Progenitor cell of endocrine pancreas (in vitro differentiated cells): ENCODE data around the gene STXBP6. TPM values are rescaled to one million over a fixed set of nuclear protein-coding genes. Genes with fewer than 3 reads are reported as not detected.

ENCODE experiments used
- DNase-seq: peaks from one replicate; pipeline ENCODE4 v3.0.0; 2021; ENCODE audit warnings: low spot score; ENCODE audit not compliant: unreplicated experiment
- H3K27ac Mint-ChIP-seq: 2 replicates; pipeline ENCODE4 v1.8.0; 2021; ENCODE audit warnings: mild to moderate bottlenecking, moderate library complexity, mixed read lengths
- H3K27me3 Mint-ChIP-seq: 2 replicates; pipeline ENCODE4 v1.8.0; 2021; ENCODE audit warnings: mixed read lengths
- H3K36me3 Mint-ChIP-seq: 2 replicates; pipeline ENCODE4 v1.8.0; 2022; ENCODE audit warnings: mixed read lengths; ENCODE audit not compliant: insufficient read depth
- H3K4me1 Mint-ChIP-seq: 2 replicates; pipeline ENCODE4 v1.8.0; 2021; ENCODE audit warnings: low read depth, mixed read lengths
- H3K4me3 Mint-ChIP-seq: 2 replicates; pipeline ENCODE4 v1.8.0; 2021; ENCODE audit warnings: low read depth, mild to moderate bottlenecking, moderate library complexity, mixed read lengths
- H3K9me3 Mint-ChIP-seq: 2 replicates; pipeline ENCODE4 v1.8.0; 2021; ENCODE audit warnings: low read depth, mixed read lengths
- total RNA-seq: library from RNA; stranded (reverse); gene quantifications from 2 replicates; pipeline ENCODE4 v1.2.1, GENCODE V29; 2021
- TF ChIP-seq, protein P1 (sequence below): fragments of 200-600 bp; sonication (generic); IDR thresholded peaks from one replicate; pipeline ENCODE4 v1.5.0; 2021; ENCODE audit warnings: antibody characterized with exemption, mild to moderate bottlenecking; ENCODE audit not compliant: unreplicated experiment

Gene STXBP6
- total RNA-seq, 1 donor from 2014 or later, result 11.9 TPM

DNA sequence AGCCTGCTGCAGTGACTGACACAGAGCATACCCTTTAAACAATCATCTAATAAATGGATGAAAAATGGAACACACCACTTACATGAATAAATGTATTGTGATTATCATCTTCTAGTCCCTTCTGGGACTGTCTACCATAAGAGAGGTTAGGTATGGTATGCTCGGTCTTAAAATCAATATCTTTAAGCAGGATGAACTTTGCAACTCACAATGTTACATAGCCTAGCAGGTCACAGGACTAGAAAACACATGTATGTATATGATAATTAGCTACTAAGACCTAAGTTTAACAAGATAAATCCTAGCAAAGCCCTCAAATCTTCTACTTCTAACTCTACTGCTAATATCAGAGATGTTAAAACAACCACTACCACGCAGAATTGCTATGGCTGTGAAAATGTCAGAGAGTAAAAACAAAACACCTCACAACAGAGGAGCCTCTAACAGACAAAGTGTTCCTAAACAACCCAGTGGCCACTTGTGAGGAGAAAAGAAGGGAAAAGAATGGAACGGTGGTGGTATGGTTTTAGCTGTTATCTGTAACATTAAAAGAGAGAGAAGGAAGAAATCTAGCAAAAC, 139.4 kb downstream of the STXBP6 start:
- no peaks in the 10 kb centered on the region for H3K9me3 Mint-ChIP-seq
- no peak overlapping the region for H3K4me3 Mint-ChIP-seq
- TF ChIP-seq, protein P1, sequence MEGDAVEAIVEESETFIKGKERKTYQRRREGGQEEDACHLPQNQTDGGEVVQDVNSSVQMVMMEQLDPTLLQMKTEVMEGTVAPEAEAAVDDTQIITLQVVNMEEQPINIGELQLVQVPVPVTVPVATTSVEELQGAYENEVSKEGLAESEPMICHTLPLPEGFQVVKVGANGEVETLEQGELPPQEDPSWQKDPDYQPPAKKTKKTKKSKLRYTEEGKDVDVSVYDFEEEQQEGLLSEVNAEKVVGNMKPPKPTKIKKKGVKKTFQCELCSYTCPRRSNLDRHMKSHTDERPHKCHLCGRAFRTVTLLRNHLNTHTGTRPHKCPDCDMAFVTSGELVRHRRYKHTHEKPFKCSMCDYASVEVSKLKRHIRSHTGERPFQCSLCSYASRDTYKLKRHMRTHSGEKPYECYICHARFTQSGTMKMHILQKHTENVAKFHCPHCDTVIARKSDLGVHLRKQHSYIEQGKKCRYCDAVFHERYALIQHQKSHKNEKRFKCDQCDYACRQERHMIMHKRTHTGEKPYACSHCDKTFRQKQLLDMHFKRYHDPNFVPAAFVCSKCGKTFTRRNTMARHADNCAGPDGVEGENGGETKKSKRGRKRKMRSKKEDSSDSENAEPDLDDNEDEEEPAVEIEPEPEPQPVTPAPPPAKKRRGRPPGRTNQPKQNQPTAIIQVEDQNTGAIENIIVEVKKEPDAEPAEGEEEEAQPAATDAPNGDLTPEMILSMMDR, result no peak
- no peaks in the 10 kb centered on the region for H3K27me3 Mint-ChIP-seq
- no peak overlapping the region for H3K27ac Mint-ChIP-seq
- no peak for DNase-seq
- peaks cover 15% of the 10 kb centered on the region for H3K4me1 Mint-ChIP-seq
- H3K36me3 Mint-ChIP-seq, result no peaks in the 10 kb centered on the region

DNA sequence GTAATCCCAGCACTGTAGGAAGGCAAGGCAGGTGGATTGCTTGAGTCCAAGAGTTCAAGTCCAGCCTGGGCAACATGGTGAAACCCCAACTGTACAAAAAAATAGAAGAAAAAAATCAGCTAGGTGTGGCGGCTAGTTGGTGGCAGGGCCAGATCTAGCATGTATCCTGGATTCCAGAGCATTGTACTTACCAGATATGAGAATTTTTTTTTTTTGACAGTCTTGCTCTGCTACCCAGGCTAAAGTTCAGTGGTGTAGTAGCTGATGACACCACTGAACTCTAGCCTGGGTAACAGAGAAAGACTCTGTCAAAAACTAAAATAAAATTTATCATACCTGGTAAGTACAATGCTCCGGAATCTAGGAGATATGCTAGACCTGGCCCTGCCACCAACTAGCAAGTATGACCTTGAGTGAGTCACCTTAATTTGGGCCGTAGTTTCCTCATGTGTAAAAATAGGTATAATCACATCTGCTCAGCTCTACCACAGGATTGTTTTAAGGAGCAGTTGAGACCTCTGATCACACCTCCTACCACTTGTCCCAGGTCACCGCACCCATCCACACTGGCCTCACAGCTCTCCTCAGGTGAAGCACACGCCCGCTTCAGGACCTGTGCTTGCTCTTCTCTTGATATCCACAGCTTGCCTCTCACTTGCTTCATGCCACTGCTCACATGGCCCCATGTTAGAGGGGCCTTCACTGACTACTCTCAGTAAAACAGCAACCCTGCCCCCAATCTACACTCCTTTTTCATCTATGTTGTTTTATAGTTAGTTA, 140.2 kb downstream of the STXBP6 start:
- H3K27me3 Mint-ChIP-seq, result no peaks in the 10 kb centered on the region
- TF ChIP-seq, protein P1, result no peak

DNA sequence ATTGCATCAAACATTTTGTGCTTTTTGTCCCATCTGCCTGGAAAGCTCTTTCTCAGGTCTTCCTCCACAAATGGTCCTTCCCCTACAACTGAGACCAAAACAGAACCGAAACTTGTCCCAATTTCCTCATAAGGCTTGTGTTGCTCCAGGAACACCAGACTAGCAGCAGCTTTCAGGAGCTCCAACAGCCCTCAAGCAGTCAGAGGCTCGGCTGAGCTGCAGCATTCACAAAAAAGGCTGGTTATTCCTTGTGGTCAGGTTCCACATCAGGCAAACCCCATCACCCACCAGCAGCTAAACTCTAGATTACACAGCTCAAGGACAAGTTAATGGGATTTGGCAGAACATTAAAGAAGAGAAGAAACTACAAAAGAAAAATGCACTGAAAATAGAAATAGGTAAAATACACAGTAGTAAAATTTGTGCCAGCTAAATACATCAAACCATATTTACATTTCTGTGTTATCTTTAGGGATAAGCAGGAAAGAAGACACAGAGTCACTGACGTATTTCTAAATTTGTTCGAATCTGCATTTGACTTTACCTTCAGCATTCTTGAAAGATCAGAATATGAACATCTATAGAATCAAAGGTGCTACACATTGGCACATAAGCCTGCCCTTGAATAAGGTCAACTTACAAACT, 141.2 kb downstream of the STXBP6 start:
- Mint-ChIP-seq H3K36me3 (no peaks in the 10 kb centered on the region), H3K27me3 (no peaks in the 10 kb centered on the region), H3K27ac (no peak overlapping the region), H3K9me3 (no peaks in the 10 kb centered on the region), H3K4me3 (no peak overlapping the region), H3K4me1 (peaks cover 3% of the 10 kb centered on the region)
- DNase-seq, result no peak
- TF ChIP-seq, protein P1, result no peak

More for the DNA sequence above, 140.2 kb downstream of the STXBP6 start:
- no peak for DNase-seq
- Mint-ChIP-seq H3K27ac (no peak overlapping the region), H3K4me1 (peaks cover 7% of the 10 kb centered on the region), H3K36me3 (no peaks in the 10 kb centered on the region), H3K4me3 (no peak overlapping the region), H3K9me3 (no peaks in the 10 kb centered on the region)

DNA sequence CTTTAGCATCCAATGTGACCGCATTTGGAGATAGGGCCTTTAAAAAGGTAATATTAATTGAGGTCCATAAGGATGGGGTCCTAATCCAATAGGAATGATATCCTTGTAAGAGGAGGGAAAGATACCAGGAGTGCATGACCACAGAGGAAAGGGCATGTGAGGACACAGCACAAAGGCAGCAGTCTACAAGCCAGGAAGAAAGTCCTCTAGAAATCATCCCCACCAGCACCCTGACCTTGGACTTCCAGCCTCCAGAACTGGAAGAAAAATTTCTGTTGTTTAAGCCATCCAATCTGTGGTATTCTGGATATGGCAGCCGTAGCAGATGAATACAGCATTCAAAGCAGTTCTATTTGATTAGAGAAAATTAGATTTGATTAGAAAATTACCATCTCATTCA, 145.4 kb downstream of the STXBP6 start:
- TF ChIP-seq, protein P1, result no peak
- Mint-ChIP-seq H3K9me3 (no peaks in the 10 kb centered on the region), H3K27ac (no peak overlapping the region), H3K27me3 (no peaks in the 10 kb centered on the region), H3K4me3 (no peak overlapping the region), H3K4me1 (no peaks in the 10 kb centered on the region), H3K36me3 (no peaks in the 10 kb centered on the region)
- DNase-seq, result no peak

DNA sequence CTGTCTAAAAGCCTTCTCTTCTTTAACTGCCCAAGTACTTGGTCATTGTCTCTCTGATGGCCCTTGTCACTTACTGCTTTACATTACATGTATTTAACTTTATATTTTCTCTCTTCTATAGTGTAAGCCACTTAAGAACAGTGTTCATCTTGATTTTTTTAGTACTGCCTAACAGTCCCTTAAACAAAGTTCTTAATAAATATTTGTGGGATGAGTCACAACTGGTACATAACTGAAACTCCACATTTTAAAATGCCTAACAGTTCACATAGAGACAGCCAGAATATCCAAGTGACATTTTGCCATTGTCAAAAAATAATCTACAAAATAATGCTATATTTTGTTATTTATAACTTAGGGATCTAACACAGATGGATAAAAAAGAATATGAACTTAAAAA, 146.6 kb downstream of the STXBP6 start:
- H3K36me3 Mint-ChIP-seq, result no peaks in the 10 kb centered on the region
- H3K27me3 Mint-ChIP-seq, result no peaks in the 10 kb centered on the region

More for the DNA sequence above, 146.6 kb downstream of the STXBP6 start:
- no peak overlapping the region for H3K4me3 Mint-ChIP-seq
- DNase-seq, result no peak
- H3K4me1 Mint-ChIP-seq, result no peaks in the 10 kb centered on the region
- no peaks in the 10 kb centered on the region for H3K9me3 Mint-ChIP-seq
- TF ChIP-seq, protein P1, result no peak
- no peak overlapping the region for H3K27ac Mint-ChIP-seq
